ENCODE measurements around the gene TANGO6.

DNA sequence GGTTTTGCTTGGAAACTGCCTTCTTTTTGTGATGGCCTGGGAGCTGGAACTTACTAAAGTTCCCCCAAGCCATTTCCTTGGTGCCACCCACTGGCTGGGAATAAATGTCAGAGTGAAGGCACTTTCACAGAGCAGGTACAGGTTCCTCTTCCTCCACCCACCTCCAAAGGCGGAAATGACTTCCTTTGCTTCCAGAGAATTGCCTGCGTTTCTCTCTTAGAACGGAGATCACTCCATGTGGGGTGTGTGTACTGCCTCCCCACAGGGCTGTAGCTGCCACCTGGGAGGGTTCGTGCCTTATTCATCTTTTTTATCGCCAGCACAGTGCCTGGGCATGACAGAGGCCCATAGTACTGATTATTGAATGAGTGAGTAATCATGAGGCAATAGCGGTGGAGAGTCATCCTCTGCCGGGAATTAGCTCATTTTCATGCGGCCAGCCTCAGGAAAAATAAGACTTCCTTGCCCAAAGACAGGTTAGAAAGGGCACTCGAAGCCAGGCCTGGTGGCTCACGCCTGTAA lies 229.9 kb downstream of the TANGO6 start:
- TF ChIP-seq, protein P1, sequence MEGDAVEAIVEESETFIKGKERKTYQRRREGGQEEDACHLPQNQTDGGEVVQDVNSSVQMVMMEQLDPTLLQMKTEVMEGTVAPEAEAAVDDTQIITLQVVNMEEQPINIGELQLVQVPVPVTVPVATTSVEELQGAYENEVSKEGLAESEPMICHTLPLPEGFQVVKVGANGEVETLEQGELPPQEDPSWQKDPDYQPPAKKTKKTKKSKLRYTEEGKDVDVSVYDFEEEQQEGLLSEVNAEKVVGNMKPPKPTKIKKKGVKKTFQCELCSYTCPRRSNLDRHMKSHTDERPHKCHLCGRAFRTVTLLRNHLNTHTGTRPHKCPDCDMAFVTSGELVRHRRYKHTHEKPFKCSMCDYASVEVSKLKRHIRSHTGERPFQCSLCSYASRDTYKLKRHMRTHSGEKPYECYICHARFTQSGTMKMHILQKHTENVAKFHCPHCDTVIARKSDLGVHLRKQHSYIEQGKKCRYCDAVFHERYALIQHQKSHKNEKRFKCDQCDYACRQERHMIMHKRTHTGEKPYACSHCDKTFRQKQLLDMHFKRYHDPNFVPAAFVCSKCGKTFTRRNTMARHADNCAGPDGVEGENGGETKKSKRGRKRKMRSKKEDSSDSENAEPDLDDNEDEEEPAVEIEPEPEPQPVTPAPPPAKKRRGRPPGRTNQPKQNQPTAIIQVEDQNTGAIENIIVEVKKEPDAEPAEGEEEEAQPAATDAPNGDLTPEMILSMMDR (IDR thresholded peaks at IDR 0.05; ENCODE audit: borderline replicate concordance, extremely low read depth, low read length, poor library complexity, severe bottlenecking), result no peak
- TF ChIP-seq EZH2 (IDR thresholded peaks at IDR 0.05; ENCODE audit: borderline replicate concordance, low read depth, low read length, severe bottlenecking), result no peak

Measured in DND-41 (cell line).